Mesangial cell (primary cell): Measurements from ENCODE around the gene UBE2J2. TPM values are rescaled to one million over a fixed set of nuclear protein-coding genes. Genes with fewer than 3 reads are reported as not detected.

ENCODE experiments used
- total RNA-seq: library from RNA; depleted of rRNA; stranded (reverse); fragments of >200 nt; gene quantifications from 2 replicates; pipeline ENCODE4 v1.2.3, GENCODE V29; 2015

The UBE2J2 gene
- total RNA-seq = 70.2 and 91.9 TPM in 2 replicates

GRCh38 chr1:1273512-1274298 is at the start of gene UBE2J2:
Gene UBE2J2 (minus strand): TSS chr1:1273854. CDS start chr1:1267992, 5,862 bp downstream.

GRCh38 chr1:1307923-1308755 is 34.5 kb upstream of the UBE2J2 start, which contains the start of the genes ACAP3 and PUSL1:
Gene ACAP3 (minus strand): TSS chr1:1307930. CDS start chr1:1307815, 115 bp downstream.
Gene PUSL1 (plus strand): TSS chr1:1308597. CDS start chr1:1308644, 47 bp downstream.

GRCh38 chr1:1246577-1247340 is 26.9 kb downstream of the UBE2J2 start, which contains the start of gene C1QTNF12:
Gene C1QTNF12 (minus strand): TSS chr1:1246722. CDS start chr1:1246690, 32 bp downstream.

GRCh38 chr1:1232208-1232795 is 41.4 kb downstream of the UBE2J2 start, which contains the start of gene B3GALT6:
Gene B3GALT6 (plus strand): TSS chr1:1232237. CDS start chr1:1232279, 42 bp downstream.

GRCh38 chr1:1231400-1232207 is 42.0 kb downstream of the UBE2J2 start, which contains the start of gene SDF4:
Gene SDF4 (minus strand): TSS chr1:1232001. CDS start chr1:1228772, 3,229 bp downstream.

GRCh38 chr1:1213345-1214265 is 60.0 kb downstream of the UBE2J2 start, which contains the start of gene TNFRSF4:
Gene TNFRSF4 (minus strand): TSS chr1:1214153. CDS start chr1:1214127, 26 bp downstream.

GRCh38 chr1:1206376-1206965 is 67.2 kb downstream of the UBE2J2 start, which contains the start of gene TNFRSF18:
Gene TNFRSF18 (minus strand): TSS chr1:1206592. CDS start chr1:1206571, 21 bp downstream.

Other genes with a start within 250 kb of the UBE2J2 start
- 0.51 TPM in 1 of 2 replicates, not detected in the other for gene RNF223, start 199.5 kb downstream of the UBE2J2 start, total RNA-seq
- 15.5 and 25.9 TPM in 2 replicates for gene C1orf159, start 157.8 kb downstream of the UBE2J2 start, total RNA-seq
- gene TTLL10, start 100.0 kb downstream of the UBE2J2 start, total RNA-seq = not detected in 2 replicates
- gene TNFRSF18, start 67.3 kb downstream of the UBE2J2 start, total RNA-seq = 5.1 and 35.4 TPM in 2 replicates
- 1.8 and 3.4 TPM in 2 replicates for gene TNFRSF4, start 59.7 kb downstream of the UBE2J2 start, total RNA-seq
- 154 and 222 TPM in 2 replicates for gene SDF4, start 41.9 kb downstream of the UBE2J2 start, total RNA-seq
- gene B3GALT6, start 41.6 kb downstream of the UBE2J2 start, total RNA-seq = 32.6 and 41.5 TPM in 2 replicates
- gene C1QTNF12, start 27.1 kb downstream of the UBE2J2 start, total RNA-seq = 1.3 and 8.0 TPM in 2 replicates
- 0.33 and 2.3 TPM in 2 replicates for gene SCNN1D, start 6.6 kb upstream of the UBE2J2 start, total RNA-seq
- gene ACAP3, start 34.1 kb upstream of the UBE2J2 start, total RNA-seq = 33.6 and 49.2 TPM in 2 replicates
- 51.6 and 68.0 TPM in 2 replicates for gene PUSL1, start 34.7 kb upstream of the UBE2J2 start, total RNA-seq
- gene INTS11, start 50.8 kb upstream of the UBE2J2 start, total RNA-seq = 114 and 130 TPM in 2 replicates
- gene CPTP, start 50.9 kb upstream of the UBE2J2 start, total RNA-seq = 38.5 and 46.4 TPM in 2 replicates
- gene TAS1R3, start 57.4 kb upstream of the UBE2J2 start, total RNA-seq = not detected in 2 replicates
- 78.8 and 134 TPM in 2 replicates for gene DVL1, start 75.6 kb upstream of the UBE2J2 start, total RNA-seq
- gene MXRA8, start 84.7 kb upstream of the UBE2J2 start, total RNA-seq = 154 and 651 TPM in 2 replicates
- gene AURKAIP1, start 101.4 kb upstream of the UBE2J2 start, total RNA-seq = 157 and 250 TPM in 2 replicates
- 40.6 and 111 TPM in 2 replicates for gene CCNL2, start 125.5 kb upstream of the UBE2J2 start, total RNA-seq
- 109 and 174 TPM in 2 replicates for gene MRPL20, start 133.4 kb upstream of the UBE2J2 start, total RNA-seq
- gene ANKRD65, start 147.4 kb upstream of the UBE2J2 start, total RNA-seq = 0.76 and 1.5 TPM in 2 replicates
- 25.4 and 90.9 TPM in 2 replicates for gene VWA1, start 161.8 kb upstream of the UBE2J2 start, total RNA-seq
- gene ATAD3C, start 175.8 kb upstream of the UBE2J2 start, total RNA-seq = 1.1 and 1.6 TPM in 2 replicates
- gene ATAD3B, start 197.9 kb upstream of the UBE2J2 start, total RNA-seq = 14.5 and 64.5 TPM in 2 replicates
- gene ATAD3A, start 238.3 kb upstream of the UBE2J2 start, total RNA-seq = 42.3 and 107 TPM in 2 replicates